HG03139 (cell line): Measurements from ENCODE around the gene ZFHX3.

Experiments used
- ATAC-seq: cut with Tn5 transposase; IDR thresholded peaks from one replicate; pipeline ENCODE4 v1.9.1; 2021; ENCODE audit not compliant: unreplicated experiment

ZFHX3 gene

GRCh38 chr16:72811876-72812275 is 236.1 kb downstream of the ZFHX3 start:
- ATAC-seq, result no peak

DNA sequence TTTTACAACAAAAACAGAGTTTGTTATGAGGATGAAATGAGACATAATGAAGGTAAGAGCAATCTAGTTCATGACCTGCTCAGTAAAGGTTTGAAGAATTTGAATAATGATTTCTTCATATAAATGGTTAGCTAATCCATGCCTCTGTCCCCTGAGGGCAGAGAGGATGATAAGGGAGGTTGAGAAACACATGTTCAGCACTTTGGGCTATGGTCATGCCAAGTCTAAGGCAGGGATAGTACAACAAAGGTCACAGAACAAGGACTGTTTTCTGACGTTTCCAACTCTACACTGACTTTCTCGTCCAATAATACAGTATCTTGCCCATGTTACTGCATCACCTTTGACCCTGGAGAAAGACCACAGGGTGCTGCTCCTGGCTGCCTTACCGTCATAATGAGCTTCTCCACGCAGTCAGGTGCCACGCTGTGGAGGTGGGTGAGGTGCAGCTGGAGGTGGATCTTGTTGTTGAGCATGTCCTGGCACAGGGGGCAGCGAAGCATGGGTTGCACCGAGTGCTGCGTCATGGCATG is 236.7 kb downstream of the ZFHX3 start:
- ATAC-seq, result no peak

- ATAC-seq, result no peak
Measured at GRCh38 chr16:72810480-72810879, 237.4 kb downstream of the ZFHX3 start.

GRCh38 chr16:72809446-72809845 is 238.5 kb downstream of the ZFHX3 start:
- ATAC-seq, result no peak

GRCh38 chr16:72808754-72809153 is 239.2 kb downstream of the ZFHX3 start:
- ATAC-seq, result no peak

DNA sequence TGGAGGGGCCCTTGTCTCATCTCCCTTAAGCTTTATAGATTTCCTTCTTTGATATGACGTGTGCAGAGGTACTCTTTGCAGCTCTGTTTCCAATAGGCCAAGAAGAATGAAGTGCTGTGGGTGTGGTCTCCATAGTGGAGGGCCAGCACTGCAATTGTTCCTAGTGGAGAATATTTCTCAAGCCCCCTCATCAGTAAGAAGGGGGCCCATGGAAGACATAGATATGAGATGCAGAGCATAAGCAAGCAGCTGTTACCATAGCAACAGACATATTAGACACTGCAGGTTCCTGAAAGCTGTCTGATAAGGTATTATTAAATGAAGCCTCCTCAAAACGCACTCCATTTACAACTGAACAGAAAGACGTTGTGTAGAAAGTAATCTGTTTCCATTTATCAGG is 240.7 kb downstream of the ZFHX3 start:
- ATAC-seq, result no peak

DNA sequence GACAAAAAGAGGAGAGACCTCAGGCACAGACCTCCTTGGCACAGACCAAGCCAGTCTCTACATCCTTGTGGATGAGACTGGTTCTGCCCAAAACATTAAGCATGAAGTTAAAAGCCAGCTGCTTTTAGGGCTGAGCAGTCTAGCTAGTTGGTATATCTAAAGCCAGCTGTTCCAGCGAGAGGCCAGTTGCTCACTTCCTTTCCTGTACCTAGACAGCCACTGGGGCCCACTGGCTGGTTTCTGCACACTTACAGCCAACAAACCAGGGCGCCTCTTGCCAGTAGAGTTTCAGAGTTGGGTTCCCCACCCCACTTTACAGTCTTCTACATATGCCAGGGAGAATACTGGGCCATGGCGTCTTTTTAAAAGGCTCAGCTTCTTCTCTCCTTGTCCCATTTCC is 242.4 kb downstream of the ZFHX3 start:
- ATAC-seq, result no peak

DNA sequence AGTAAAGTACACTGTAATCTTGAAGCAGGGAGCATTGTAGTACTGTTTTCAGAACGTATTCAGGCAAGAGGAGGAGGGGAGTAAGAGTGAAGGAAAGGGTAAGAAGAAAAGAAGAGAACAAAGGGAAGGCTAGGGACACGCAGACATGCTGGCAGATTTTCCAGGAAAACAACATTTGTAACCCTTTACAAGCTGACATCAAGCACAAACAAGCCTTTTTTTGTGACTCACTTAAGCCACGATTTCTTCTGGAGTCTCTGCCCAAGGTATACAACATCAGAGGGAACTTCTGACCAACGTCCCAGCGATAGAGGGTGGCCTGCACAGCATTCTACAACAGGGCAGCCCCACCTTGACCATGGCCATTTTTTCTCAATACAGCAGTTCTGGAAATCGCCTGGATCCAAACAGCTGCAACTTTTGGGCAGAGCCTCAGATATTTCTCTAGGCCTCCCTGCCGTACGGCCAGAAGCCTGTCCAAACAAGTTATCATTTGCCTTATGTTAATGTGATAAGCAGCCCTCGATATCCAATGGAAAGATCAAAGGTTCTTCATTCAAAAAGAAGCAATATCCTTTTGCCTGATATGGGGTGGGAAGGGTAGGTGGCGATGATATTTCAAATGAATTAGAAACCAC is 247.3 kb downstream of the ZFHX3 start:
- ATAC-seq, result no peak

DNA sequence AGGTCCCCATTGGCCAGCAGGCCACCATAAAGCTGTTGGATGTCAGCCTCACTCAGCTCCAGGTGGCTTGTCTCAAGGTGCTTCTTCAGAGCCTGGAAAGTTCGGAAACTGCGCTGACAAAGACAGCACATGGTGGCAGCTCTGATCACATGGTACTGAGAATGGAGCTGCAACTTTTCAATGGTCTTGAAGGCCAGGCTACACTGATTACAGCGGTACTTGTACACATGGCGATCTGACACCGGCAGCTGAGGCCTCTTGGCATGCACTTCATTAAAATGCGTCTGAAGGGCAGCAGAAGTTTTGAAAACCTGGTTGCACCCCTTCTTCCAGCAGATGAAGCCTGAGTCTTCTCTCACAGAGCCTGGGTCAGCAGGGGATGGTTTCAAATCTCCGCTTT is 249.7 kb downstream of the ZFHX3 start:
- ATAC-seq, result no peak

- ATAC-seq, result no peak
Measured at GRCh38 chr16:72797621-72798020, 250.3 kb downstream of the ZFHX3 start.

GRCh38 chr16:72796222-72796621 is 251.7 kb downstream of the ZFHX3 start:
- ATAC-seq, result no peak

DNA sequence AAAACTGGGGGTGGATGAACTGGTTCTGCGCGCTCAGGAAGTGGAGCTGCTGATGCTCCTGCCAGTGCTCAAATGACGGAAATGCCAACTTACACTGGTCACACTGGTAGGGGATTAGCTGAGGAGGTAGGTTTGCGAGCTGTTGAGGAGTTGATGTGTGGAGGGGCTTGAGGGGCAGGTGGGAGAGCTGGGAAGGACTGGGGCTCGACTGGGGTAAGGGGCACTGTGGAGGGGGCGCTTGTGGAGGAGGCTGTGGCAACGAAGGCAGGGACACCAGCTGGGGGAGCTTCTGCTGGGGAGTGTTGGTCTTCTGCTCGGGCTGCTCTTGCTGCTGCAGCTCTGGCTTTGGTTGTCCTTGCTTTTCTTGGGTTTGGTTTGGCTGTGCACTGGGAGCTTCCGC is 252.9 kb downstream of the ZFHX3 start:
- no peak for ATAC-seq

DNA sequence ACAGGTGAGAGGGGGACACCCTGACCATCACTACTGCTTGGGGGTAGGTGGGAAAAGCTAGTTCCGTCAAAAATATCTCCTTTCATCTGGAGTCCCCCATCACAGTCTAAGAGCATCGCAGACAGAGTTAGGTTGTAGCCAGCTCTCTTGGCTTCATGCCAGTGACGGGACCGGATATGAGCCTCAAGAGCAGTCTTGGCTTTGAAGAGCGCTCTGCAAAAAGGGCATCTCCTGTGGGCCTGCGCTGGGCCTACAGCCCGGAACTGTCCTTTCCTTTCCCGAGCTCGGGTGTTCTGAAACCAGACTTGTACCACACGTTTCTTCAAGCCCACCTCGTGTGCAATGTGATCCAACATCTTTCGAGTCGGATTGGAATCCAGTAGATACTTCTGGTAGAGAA is 253.6 kb downstream of the ZFHX3 start:
- ATAC-seq, result no peak

DNA sequence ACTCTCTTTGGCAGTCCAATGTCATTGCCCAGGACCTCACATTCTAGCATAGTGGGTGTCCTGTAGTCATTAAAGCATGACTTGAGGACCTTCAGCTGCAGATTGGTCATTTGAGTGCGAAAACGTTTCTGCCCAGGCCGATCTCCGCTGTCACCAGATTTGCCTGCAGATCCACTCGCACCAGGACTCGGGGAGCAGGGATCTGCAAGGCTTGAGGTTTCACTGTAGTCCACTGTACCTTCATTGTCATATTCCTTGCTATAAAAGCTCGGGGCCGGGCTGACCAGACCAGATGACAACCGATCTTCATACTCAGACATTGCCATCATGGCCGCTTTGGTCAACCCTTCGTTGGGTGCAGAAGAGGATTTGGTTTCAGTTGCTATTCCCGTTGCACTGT is 254.2 kb downstream of the ZFHX3 start:
- no peak for ATAC-seq

DNA sequence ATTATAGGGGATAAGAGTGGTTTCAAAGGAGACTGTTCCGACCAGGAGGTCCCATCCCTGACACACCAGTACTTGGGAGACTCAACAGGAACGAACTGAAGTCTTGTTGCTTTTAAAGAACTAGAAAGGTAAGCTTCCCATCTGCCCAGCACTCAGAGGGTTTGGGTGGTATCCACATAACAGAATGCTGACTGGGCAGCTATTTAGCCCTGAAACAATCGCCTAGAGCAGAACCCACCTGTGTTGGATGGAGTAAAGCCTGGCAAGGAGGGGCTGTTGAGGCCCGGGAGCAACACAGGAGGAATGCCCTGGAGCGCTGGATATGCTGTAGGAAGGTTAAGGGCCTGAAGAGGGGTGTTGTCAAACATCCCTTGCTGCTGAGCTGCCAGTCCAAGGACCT is 254.9 kb downstream of the ZFHX3 start:
- no peak for ATAC-seq

DNA sequence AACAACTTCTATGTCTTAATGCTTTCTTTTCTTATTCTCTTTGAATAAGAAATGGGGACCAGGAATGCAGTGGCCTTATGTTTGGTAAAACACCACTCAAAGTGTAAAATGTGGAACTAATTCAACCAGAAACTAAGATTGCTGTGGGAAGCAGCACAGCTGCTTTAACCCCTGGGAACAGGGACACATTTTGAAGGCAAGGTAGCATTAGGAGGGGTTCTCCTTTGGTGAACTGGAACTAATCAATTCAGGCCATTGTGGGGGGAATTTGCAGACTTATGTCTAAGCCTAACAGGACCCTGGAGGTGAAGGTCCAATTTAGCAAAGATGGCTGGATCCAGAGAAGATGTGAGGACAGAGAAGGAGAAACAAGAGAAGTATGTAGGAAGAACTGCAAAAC is 256.1 kb downstream of the ZFHX3 start:
- ATAC-seq, result no peak

GRCh38 chr16:72789921-72790320 is 258.0 kb downstream of the ZFHX3 start:
- ATAC-seq, result no peak

DNA sequence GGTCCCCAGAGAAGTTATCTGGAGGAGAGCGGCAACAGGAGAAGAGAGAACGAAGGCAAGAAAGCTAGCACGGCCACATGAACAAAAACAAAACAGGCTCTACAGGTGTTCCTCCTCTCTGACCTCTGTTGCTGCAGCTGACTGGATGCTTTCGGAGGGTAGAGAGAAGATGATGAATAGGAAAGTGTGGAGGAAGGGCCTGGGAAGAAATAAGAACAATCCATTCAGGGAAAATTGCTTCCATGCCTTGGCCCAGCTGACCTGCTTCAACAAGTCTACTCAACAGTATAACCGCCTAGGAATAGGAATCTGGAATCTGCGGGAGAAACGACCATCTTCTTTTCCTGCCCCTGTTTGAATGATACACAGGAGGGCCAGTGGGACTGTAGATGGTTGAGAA is 258.5 kb downstream of the ZFHX3 start:
- no peak for ATAC-seq

DNA sequence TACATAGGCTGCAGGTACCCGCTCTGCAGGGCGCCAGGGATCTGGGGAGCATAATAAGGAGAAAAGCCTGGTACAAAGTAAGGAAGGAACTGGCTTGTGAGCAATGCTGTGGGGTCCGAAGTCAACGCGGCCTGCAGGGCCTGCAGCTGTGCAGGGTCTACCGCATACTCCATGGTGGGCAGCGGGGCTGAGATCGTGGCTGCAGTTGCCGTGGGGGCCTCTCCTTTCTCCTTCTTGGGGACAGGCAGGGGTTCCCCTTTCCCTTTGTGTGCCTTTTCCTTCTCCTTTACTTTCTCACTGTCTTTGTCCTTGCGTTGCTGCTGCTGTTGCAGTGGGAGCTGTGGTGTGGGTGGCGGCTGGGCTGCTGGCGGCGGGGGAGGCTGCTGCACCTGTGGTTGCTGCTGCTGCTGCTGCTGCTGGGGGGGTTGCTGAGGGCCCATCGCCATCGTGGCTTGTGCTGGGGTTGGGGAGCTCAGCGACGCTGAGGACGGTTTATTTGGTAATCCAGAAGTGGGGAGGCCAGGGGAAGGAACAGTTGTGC is 259.6 kb downstream of the ZFHX3 start:
- ATAC-seq, result no peak

GRCh38 chr16:72787514-72788268 is 260.2 kb downstream of the ZFHX3 start:
- peak; percentile 74 for ATAC-seq

GRCh38 chr16:72787130-72787513 is 260.8 kb downstream of the ZFHX3 start:
- ATAC-seq, result no peak

- ATAC-seq, result no peak
Measured at GRCh38 chr16:72786606-72787005, 261.3 kb downstream of the ZFHX3 start.
